Calu3 (cell line): Measurements from ENCODE around the gene TNIP2. TPM values are rescaled to one million over a fixed set of nuclear protein-coding genes. Genes with fewer than 3 reads are reported as not detected.

Source experiments
- BruUV-seq: library from RNA; stranded (reverse); fragments of 400-500 nt; replicated peaks from 2 replicates; lab custom pipeline; 2021; lab: Mats Ljungman, UMichigan
- CTCF ChIA-PET: fragments of 300-600 bp; sonication (Branson Sonifier 250); formaldehyde crosslinking; loops from one replicate; lab custom pipeline; 2022; ENCODE audit warnings: antibody characterized with exemption; lab: Charles Lee
- DNase-seq: peaks from one replicate; pipeline ENCODE4 v3.0.0; 2022
- H3K27ac Mint-ChIP-seq: one replicate; pipeline ENCODE4 v1.8.0; 2022; ENCODE audit warnings: mixed read lengths; ENCODE audit not compliant: unreplicated experiment
- H3K27me3 Mint-ChIP-seq: one replicate; pipeline ENCODE4 v1.8.0; 2022; ENCODE audit warnings: mixed read lengths; ENCODE audit not compliant: unreplicated experiment
- H3K36me3 Mint-ChIP-seq: one replicate; pipeline ENCODE4 v1.8.0; 2022; ENCODE audit warnings: mild to moderate bottlenecking, moderate library complexity, mixed read lengths; ENCODE audit not compliant: insufficient read depth, unreplicated experiment
- H3K4me1 Mint-ChIP-seq: one replicate; pipeline ENCODE4 v1.8.0; 2022; ENCODE audit warnings: mild to moderate bottlenecking, low read depth, mixed read lengths; ENCODE audit not compliant: unreplicated experiment
- H3K4me3 Mint-ChIP-seq: one replicate; pipeline ENCODE4 v1.8.0; 2022; ENCODE audit warnings: mild to moderate bottlenecking, low read depth, moderate library complexity, mixed read lengths; ENCODE audit not compliant: unreplicated experiment
- H3K9me3 Mint-ChIP-seq: one replicate; pipeline ENCODE4 v1.8.0; 2022; ENCODE audit warnings: low read depth, mixed read lengths; ENCODE audit not compliant: unreplicated experiment
- CTCF ChIP-seq: fragments of 200-600 bp; IDR thresholded peaks from one replicate; pipeline ENCODE4 v1.8.0; 2022; ENCODE audit warnings: antibody characterized with exemption; ENCODE audit not compliant: unreplicated experiment
- intact Hi-C: fragments of 100-400 bp; cut with micrococcal nuclease; formaldehyde crosslinking; loops from one replicate; pipeline ENCODE4 v1.10.0; 2022; ENCODE audit not compliant: unreplicated experiment
- total RNA-seq: library from RNA; stranded (reverse); gene quantifications from 2 replicates; pipeline ENCODE4 v1.2.3, GENCODE V29; 2022

The TNIP2 gene
- total RNA-seq, 1 experiment from 2014 or later, result 18.7 TPM

GRCh38 chr4:2745516-2745915 lies 10.6 kb downstream of the TNIP2 start:
- no peaks in the 10 kb centered on the region for H3K27me3 Mint-ChIP-seq
- no peak for TF ChIP-seq CTCF
- no peak for DNase-seq
- peaks cover 14% of the 10 kb centered on the region for H3K36me3 Mint-ChIP-seq
- no TSS peak for BruUV-seq
- no peak overlapping the region for H3K4me3 Mint-ChIP-seq
- no peaks in the 10 kb centered on the region for H3K9me3 Mint-ChIP-seq
- intact Hi-C loops, result no loop called here
- H3K4me1 Mint-ChIP-seq, result peaks cover 8% of the 10 kb centered on the region
- H3K27ac Mint-ChIP-seq, result no peak overlapping the region
- CTCF ChIA-PET, result no interaction called here

GRCh38 chr4:2744576-2745270 lies 11.4 kb downstream of the TNIP2 start:
- Mint-ChIP-seq H3K36me3 (peaks cover 14% of the 10 kb centered on the region), H3K27me3 (no peaks in the 10 kb centered on the region), H3K4me1 (peaks cover 8% of the 10 kb centered on the region), H3K9me3 (no peaks in the 10 kb centered on the region), H3K27ac (no peak overlapping the region), H3K4me3 (no peak overlapping the region)
- no peak for TF ChIP-seq CTCF
- CTCF ChIA-PET, result no interaction called here
- intact Hi-C loops, result no loop called here
- DNase-seq, result no peak
- no TSS peak for BruUV-seq

- Mint-ChIP-seq H3K27me3 (no peaks in the 10 kb centered on the region), H3K36me3 (peaks cover 14% of the 10 kb centered on the region), H3K4me3 (no peak overlapping the region), H3K27ac (no peak overlapping the region), H3K4me1 (peaks cover 8% of the 10 kb centered on the region), H3K9me3 (no peaks in the 10 kb centered on the region)
- DNase-seq, result no peak
- intact Hi-C loops, result no loop called here
- BruUV-seq, result no TSS peak
- TF ChIP-seq CTCF, result no peak
- CTCF ChIA-PET, result no interaction called here
Measured at GRCh38 chr4:2743518-2744445, 12.4 kb downstream of the TNIP2 start.

- Mint-ChIP-seq H3K4me1 (peaks cover 6% of the 10 kb centered on the region), H3K9me3 (peaks cover 3% of the 10 kb centered on the region), H3K36me3 (peaks cover 9% of the 10 kb centered on the region), H3K4me3 (no peak overlapping the region), H3K27ac (no peak overlapping the region), H3K27me3 (no peaks in the 10 kb centered on the region)
- intact Hi-C loops, result no loop called here
- no peak for DNase-seq
- TF ChIP-seq CTCF, result no peak
- CTCF ChIA-PET, result no interaction called here
- BruUV-seq, result no TSS peak
Measured at GRCh38 chr4:2742823-2743517, 13.2 kb downstream of the TNIP2 start.
